HG03354 (cell line): ENCODE data around the gene PCNX2.
A peak's percentile ranks its signal among the peaks of the same experiment; 100 is the strongest.

Experiments used
- ATAC-seq: cut with Tn5 transposase; IDR thresholded peaks from one replicate; pipeline ENCODE4 v1.9.1; 2021; ENCODE audit warnings: mild to moderate bottlenecking; ENCODE audit not compliant: unreplicated experiment, poor library complexity, severe bottlenecking

Gene PCNX2

DNA sequence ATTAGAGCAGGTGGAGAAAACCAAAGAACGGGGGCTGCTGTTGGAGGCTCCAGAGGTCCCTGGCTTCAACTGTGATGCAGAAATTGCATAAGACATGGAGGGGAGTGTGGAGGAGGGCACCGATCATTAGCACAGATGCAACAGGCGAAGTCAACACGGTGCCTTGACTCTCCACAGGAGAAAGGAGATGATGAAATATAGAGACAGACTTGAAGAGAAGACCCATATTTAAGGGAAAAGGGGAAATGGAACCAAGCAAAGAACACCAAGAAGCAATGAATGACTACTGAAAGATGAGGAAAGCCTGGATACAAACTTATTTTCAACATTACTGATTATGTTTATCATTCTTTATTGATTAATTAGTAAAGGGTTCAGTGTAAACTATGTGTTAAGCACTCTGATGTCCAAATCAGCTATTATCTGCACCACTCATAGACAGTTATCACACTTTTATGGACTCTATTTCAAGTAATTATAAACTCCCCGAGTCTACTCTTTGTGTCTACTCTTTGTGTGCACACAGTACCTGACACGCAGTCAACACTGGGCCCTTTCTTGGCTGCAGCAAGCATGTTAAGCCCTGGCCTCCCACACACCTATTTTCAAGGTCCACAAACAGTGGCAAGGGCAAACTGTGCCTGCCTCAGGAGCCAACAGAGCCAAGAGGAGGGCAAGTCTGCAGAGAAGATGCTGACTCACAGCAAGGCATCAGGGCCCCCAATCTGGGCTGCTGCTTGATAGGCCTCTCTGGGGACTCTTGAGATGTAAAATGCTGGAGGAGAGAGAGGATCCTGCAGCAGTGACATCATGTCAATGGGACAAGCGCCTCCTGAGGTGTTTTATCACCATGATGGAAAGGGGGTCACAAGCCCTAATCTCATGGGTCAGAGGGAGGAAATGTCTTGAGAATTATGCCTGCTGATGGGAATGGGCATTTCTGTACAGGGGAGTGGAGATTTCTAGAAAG is 17.6 kb downstream of the PCNX2 start:
- no peak for ATAC-seq

GRCh38 chr1:233269656-233270055 is 25.9 kb downstream of the PCNX2 start:
- no peak for ATAC-seq

- no peak for ATAC-seq
Measured at GRCh38 chr1:233268389-233269022, 27.0 kb downstream of the PCNX2 start.

GRCh38 chr1:233261695-233262094 is 33.8 kb downstream of the PCNX2 start:
- ATAC-seq = peak; percentile 25

GRCh38 chr1:233261206-233261605 is 34.3 kb downstream of the PCNX2 start:
- ATAC-seq = peak; percentile 98

GRCh38 chr1:233257786-233258185 is 37.7 kb downstream of the PCNX2 start:
- no peak for ATAC-seq

GRCh38 chr1:233256789-233257188 is 38.7 kb downstream of the PCNX2 start:
- no peak for ATAC-seq

DNA sequence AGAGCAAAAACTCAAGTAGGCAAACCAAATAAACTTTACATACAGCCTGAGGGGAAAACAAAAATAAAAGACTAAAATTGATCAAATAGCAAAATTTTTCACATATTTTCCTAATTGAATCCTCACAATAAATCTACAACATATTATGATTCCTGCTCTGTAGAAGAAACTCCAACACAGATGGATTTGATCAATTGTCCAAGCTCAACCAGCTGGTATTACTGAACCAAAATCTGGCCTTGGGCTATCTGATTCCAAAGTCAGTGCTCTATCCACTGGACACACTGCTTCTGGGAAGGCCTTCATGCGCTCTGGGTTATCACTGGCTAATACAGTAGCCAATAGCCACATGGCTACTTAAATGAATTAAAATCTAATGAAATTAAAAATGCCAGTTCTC is 39.3 kb downstream of the PCNX2 start:
- ATAC-seq = no peak

DNA sequence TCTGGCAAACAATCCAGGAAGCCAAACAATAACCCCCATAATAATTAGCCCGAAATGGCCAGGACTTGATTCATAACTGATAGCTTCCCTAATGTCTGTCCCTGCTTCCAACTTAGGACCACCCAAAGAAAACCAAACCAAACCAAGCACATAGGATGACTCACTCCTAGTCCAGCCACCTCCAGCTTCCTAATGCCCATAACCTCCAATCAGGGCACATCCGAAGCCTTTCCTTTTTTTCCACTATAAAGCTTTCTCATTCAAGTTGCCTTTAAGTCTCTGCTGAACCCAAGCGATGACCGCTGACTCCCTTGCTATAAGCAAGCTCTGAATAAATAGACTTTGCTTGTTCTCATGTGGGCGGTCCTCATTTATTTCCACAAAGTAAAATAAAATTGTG is 40.4 kb downstream of the PCNX2 start:
- no peak for ATAC-seq

DNA sequence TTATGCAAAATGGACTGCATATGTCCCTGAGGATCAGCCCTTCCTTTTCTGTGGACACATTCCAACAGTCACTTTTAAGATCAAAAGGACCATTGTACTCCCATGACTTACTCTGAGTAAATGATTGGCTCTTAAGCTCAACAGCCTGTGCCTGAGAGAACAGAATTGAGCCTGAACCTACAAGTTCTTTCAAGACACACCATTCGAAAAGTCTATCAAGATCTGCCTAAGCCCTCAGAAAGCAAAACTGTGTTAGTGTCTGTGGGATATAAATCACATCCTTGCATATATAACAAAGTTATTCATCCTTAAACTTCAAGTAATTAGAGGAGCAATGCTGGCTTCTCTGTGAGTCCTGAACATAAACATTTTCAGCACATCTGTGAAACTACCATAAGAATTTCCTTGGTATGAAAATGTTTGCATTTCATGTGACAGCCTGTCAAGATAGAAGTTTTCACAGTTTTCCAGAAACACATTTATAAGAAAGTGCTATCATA is 41.6 kb downstream of the PCNX2 start:
- no peak for ATAC-seq

GRCh38 chr1:233253231-233253831 is 42.2 kb downstream of the PCNX2 start:
- ATAC-seq = no peak

DNA sequence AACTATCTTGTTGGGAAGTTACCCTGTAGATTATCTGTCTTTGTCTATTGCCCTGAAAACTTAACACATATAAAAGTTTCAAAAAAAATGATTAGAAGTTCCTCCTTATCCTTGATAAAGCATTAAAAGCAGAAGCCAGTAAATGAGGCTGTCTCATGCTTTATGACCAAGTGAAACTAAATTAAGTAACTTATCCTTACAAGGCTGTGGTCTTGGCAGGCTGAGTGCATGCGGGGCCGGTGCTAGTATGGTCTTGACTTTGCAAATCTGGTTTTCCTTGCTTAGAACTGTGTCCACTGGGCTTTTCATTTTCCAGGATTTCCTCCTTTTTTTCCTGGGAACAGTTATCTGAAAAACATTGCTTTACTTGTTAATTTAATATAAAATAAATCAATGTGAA is 43.1 kb downstream of the PCNX2 start:
- no peak for ATAC-seq

GRCh38 chr1:233251201-233251720 is 44.3 kb downstream of the PCNX2 start:
- no peak for ATAC-seq

GRCh38 chr1:233248014-233248413 is 47.5 kb downstream of the PCNX2 start:
- no peak for ATAC-seq

- no peak for ATAC-seq
Measured at GRCh38 chr1:233246965-233247364, 48.6 kb downstream of the PCNX2 start.

DNA sequence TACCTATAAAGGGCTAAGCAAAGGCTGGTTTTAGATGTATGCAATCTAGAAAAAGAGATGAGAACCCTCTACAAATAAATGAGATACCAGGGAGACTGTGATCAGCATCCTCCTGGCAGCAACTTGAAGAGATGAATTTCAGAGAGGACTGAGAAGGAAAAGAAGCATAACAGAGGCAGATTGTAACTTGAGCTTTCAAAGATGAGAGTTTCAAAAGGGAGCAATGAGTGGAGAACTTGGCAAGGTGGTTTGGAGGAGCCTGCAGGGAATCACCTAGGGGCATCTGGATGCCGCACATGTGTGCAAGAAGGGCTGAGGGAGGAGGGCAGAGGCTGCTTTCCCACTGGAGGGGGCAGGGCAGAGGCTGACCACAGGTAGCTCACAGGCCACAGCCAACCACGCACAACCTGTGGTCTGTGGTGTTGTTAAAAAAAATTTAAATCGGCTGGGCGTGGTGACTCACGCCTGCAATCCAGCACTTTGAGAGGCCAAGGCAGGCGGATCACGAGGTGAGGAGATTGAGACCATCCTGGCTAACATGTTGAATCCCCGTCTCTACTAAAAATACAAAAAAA is 50.2 kb downstream of the PCNX2 start:
- no peak for ATAC-seq

GRCh38 chr1:233244183-233244582 is 51.3 kb downstream of the PCNX2 start:
- no peak for ATAC-seq

GRCh38 chr1:233242827-233243483 is 52.6 kb downstream of the PCNX2 start:
- no peak for ATAC-seq

DNA sequence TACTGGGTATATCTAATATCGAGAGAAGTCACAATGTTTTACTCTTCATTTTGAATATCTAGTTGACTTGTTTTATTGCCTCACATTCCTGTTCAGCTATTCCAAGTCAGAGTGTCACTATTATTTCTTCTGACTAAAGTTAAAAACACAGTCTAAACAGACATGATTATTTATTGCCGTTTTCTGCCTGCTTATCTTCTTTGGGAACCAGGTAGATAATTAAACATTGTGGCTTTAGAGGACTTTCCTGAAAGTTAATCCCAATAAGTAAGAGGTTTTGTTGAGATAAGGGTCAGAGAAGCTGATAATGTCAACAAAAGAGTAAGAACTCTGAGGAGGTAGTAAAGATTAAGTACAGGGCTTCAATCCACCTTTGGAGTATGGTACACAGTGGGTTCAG is 53.8 kb downstream of the PCNX2 start:
- no peak for ATAC-seq
